ENCODE data around the gene FKBP1A. TPM values are rescaled to one million over a fixed set of nuclear protein-coding genes. Genes with fewer than 3 reads are reported as not detected.

Gene FKBP1A
- polyA plus RNA-seq, 1 experiment, result 476 TPM

GRCh38 chr20:1417790-1418189 lies 24.9 kb upstream of the FKBP1A start:
- no peaks in the 10 kb centered on the region for H3K36me3 ChIP-seq (ENCODE audit: control insufficient read depth, insufficient read depth, low read length)
- DNase-seq (ENCODE audit: low read depth), result no peak
- no peaks in the 10 kb centered on the region for H3K27me3 ChIP-seq (ENCODE audit: control insufficient read depth, insufficient read depth, low read length)
- POLR2A ChIA-PET, result no interaction called here
- H3K4me3 ChIP-seq (ENCODE audit: low read depth, low read length), result no peak overlapping the region
- CTCF ChIA-PET, result no interaction called here
- TF ChIP-seq, protein P1, sequence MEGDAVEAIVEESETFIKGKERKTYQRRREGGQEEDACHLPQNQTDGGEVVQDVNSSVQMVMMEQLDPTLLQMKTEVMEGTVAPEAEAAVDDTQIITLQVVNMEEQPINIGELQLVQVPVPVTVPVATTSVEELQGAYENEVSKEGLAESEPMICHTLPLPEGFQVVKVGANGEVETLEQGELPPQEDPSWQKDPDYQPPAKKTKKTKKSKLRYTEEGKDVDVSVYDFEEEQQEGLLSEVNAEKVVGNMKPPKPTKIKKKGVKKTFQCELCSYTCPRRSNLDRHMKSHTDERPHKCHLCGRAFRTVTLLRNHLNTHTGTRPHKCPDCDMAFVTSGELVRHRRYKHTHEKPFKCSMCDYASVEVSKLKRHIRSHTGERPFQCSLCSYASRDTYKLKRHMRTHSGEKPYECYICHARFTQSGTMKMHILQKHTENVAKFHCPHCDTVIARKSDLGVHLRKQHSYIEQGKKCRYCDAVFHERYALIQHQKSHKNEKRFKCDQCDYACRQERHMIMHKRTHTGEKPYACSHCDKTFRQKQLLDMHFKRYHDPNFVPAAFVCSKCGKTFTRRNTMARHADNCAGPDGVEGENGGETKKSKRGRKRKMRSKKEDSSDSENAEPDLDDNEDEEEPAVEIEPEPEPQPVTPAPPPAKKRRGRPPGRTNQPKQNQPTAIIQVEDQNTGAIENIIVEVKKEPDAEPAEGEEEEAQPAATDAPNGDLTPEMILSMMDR (IDR thresholded peaks at IDR 0.05; ENCODE audit: insufficient read depth, low read depth, low read length), result no peak

DNA sequence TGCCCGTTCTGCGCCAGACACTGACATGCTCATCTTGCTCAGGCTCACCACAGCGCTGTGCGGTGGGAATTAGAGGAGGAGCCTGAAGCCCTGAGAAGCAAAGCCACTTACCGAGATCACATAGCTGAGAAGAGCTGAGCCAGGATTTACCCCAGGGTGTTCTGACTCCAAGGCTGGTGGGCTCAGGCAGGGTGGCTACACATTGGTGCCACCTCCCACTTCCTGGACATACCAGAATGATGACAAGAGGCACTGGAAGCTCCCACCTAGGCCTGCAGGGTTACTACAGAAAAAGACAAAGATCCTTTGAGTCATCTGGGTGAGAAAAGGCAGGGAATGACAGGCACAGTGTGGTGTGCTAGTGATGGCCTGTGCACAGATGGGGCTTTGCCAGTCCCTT lies 24.4 kb upstream of the FKBP1A start:
- no peak for DNase-seq (ENCODE audit: low read depth)
- no peak overlapping the region for H3K4me3 ChIP-seq (ENCODE audit: low read depth, low read length)
- H3K27me3 ChIP-seq (ENCODE audit: control insufficient read depth, insufficient read depth, low read length), result no peaks in the 10 kb centered on the region
- H3K36me3 ChIP-seq (ENCODE audit: control insufficient read depth, insufficient read depth, low read length), result no peaks in the 10 kb centered on the region
- ChIA-PET POLR2A (no interaction called here), CTCF (interaction anchor here (1.3 kb wide), 1 partner anchor 9 kb away, joined by 5 read pairs; no protein-coding TSS in a partner anchor)
- TF ChIP-seq, protein P1 (IDR thresholded peaks at IDR 0.05; ENCODE audit: insufficient read depth, low read depth, low read length), result no peak

DNA sequence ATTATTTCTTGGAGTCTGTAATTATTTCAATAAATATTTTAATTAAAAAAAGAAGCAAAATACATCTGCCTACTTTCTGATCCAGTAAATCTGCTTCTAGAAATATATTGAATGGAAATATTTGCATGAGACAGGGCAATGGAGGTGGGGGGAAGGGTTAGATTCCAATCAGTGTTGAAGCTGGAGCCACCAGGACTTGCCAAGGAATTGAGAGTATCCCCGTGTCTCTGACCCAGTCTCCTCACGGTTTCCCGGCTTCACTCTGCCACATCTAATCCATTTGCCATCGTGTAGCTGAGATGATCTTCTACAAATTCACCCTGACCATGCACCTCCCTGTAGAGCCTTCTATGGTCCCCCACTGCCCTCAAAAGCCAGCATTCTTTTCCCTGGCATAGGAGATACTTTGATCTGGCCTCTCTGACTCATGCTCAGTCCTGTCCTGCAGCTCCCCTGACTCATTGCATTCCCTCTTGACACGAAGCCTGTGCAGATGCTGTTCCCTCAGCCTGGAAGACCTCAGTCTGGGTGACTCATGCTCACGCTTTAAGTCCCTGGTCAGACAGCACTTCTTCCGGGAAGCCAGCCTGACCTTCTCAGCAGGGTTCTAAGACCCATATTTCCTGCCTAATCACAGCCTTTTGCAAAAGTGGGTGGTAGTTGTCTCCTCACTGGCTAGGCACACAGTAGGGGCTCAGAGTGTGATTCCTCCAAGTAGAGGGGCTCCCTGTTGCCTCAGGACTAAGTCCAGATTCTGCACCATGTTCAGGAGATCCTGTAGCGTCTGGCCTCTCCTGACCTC lies 23.0 kb upstream of the FKBP1A start:
- ChIA-PET CTCF (interaction anchor here (1.3 to 1.4 kb wide), 2 partner anchors 9 to 11 kb away, joined by 3 to 5 read pairs; no protein-coding TSS in a partner anchor), POLR2A (no interaction called here)

DNA sequence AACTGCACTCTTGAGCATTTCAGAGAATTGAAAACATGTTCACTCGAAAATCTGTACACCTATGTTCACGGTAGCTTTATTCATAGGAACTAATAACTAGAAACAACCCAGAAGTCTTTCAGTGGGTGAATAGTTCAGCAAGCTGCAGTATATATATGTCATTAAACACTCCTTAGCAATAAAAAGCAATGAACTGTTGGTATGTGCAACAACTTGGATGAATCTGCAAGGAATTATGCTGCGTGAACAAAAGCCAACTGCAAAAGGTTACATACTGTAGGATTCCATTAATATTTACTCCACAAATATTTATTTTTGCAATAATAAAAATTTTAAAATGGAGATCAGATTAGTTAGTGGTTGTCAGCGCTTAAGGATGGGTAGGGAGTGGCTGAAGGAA lies 22.1 kb upstream of the FKBP1A start:
- H3K27me3 ChIP-seq (ENCODE audit: control insufficient read depth, insufficient read depth, low read length), result no peaks in the 10 kb centered on the region
- TF ChIP-seq, protein P1 (IDR thresholded peaks at IDR 0.05; ENCODE audit: insufficient read depth, low read depth, low read length), result no peak
- CTCF ChIA-PET, result interaction anchor here (0.7 kb wide), 1 partner anchor 15 kb away, joined by 3 read pairs; no protein-coding TSS in a partner anchor
- POLR2A ChIA-PET, result no interaction called here
- no peak for DNase-seq (ENCODE audit: low read depth)
- H3K36me3 ChIP-seq (ENCODE audit: control insufficient read depth, insufficient read depth, low read length), result no peaks in the 10 kb centered on the region
- H3K4me3 ChIP-seq (ENCODE audit: low read depth, low read length), result no peak overlapping the region

More for the DNA sequence above, 23.0 kb upstream of the FKBP1A start:
- TF ChIP-seq, protein P1 (IDR thresholded peaks at IDR 0.05; ENCODE audit: insufficient read depth, low read depth, low read length), result no peak
- H3K36me3 ChIP-seq (ENCODE audit: control insufficient read depth, insufficient read depth, low read length), result no peaks in the 10 kb centered on the region
- H3K4me3 ChIP-seq (ENCODE audit: low read depth, low read length), result no peak overlapping the region
- DNase-seq (ENCODE audit: low read depth), result peak; percentile 70
- H3K27me3 ChIP-seq (ENCODE audit: control insufficient read depth, insufficient read depth, low read length), result no peaks in the 10 kb centered on the region

DNA sequence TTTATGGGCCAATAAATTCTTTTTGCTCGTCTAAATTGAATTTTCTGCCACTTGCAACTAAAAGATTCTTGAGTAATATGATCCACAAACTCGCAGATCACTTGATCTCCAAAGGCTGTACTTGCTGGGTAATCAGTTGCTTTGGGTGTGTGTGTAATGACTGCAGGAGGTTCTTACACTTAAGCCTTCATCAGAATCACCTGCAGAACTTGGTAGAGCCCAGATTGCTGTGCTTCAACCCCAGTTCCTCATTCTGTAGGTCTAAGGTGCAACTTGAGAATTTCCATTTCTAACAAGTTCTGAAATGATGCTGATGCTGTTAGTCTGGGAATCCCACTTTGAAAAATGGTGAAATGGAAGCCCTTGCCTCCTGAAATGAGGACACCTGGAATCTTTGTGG lies 12.9 kb upstream of the FKBP1A start:
- Histone ChIP-seq H3K36me3 (ENCODE audit: control insufficient read depth, insufficient read depth, low read length) (no peaks in the 10 kb centered on the region), H3K27me3 (ENCODE audit: control insufficient read depth, insufficient read depth, low read length) (no peaks in the 10 kb centered on the region), H3K4me3 (ENCODE audit: low read depth, low read length) (no peak overlapping the region)
- DNase-seq (ENCODE audit: low read depth), result no peak
- ChIA-PET CTCF (interaction anchor here (0.9 to 1.2 kb wide), 3 partner anchors 22 to 97 kb away, joined by 3 read pairs; no protein-coding TSS in a partner anchor), POLR2A (no interaction called here)
- TF ChIP-seq, protein P1 (IDR thresholded peaks at IDR 0.05; ENCODE audit: insufficient read depth, low read depth, low read length), result no peak

Data from BJ (cell line).